ENCODE measurements around the gene DEPDC5.

DNA sequence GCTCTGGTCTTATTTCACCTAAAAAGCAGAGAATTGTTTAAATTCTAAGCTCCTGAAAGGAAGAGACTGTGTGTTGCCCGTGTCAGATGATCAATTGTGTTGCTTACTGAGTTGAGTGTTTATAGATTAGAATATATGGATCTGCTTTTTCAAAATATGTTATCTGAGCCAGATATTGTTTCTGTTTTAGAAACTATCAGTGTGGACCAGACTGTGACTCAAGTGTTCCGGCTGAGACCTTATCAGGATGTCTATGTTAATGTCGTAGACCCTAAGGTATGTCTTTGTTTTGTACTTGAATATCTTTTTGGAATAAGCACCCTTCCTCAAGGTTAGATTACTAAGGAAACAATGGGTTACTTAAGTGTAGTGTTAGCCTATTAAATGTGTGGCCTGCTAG, 11.0 kb downstream of the DEPDC5 start:
- TF ChIP-seq POLR2A (IDR thresholded peaks at IDR 0.05) (no peak), CTCF (IDR thresholded peaks at IDR 0.05) (no peak), EP300 (IDR thresholded peaks at IDR 0.05) (no peak)

Measured in tibial nerve (tissue), 4 donors.